Uterus (tissue), 2 donors: ENCODE measurements around the gene RABGAP1L.

Experiments
- POLR2A ChIP-seq, 2 donors: fragments of 450-650 bp; IDR thresholded peaks; one replicate each; pipeline ENCODE4 v1.6.1; 2016; ENCODE audit warnings: antibody characterized with exemption in 2 of 2, mild to moderate bottlenecking in 1 of 2, moderate library complexity in 1 of 2
- TF ChIP-seq, protein P1 (sequence below), 4 experiments: fragments of 200-600 bp in 2 of 4; fragments of 450-650 bp in 2 of 4; sonication (generic) in 2 of 4; IDR thresholded peaks; one replicate each; pipeline ENCODE4 v1.5.1; 2016 to 2019; ENCODE audit warnings: antibody characterized with exemption in 4 of 4, mild to moderate bottlenecking in 2 of 4, moderate library complexity in 1 of 4

GRCh38 chr1:174871886-174872285 is 712.6 kb downstream of the RABGAP1L start:
- TF ChIP-seq, protein P1, sequence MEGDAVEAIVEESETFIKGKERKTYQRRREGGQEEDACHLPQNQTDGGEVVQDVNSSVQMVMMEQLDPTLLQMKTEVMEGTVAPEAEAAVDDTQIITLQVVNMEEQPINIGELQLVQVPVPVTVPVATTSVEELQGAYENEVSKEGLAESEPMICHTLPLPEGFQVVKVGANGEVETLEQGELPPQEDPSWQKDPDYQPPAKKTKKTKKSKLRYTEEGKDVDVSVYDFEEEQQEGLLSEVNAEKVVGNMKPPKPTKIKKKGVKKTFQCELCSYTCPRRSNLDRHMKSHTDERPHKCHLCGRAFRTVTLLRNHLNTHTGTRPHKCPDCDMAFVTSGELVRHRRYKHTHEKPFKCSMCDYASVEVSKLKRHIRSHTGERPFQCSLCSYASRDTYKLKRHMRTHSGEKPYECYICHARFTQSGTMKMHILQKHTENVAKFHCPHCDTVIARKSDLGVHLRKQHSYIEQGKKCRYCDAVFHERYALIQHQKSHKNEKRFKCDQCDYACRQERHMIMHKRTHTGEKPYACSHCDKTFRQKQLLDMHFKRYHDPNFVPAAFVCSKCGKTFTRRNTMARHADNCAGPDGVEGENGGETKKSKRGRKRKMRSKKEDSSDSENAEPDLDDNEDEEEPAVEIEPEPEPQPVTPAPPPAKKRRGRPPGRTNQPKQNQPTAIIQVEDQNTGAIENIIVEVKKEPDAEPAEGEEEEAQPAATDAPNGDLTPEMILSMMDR (IDR thresholded peaks at IDR 0.05): no peak
- no peak for TF ChIP-seq POLR2A (IDR thresholded peaks at IDR 0.05)
